ENCODE data around the gene ZNF12.
"Not testable (repeated sequence)": the region's sequence is repeated elsewhere in the genome, so short reads cannot be mapped to it uniquely, and the experiment has no call there.

Gene ZNF12

GRCh38 chr7:6706666-6707407, at the start of gene ZNF12:
TSS of gene ZNF12 (minus strand) at chr7:6706947. CDS start at chr7:6705173, 1,774 bp downstream.
- DNase-seq = peak; percentile 89

DNA sequence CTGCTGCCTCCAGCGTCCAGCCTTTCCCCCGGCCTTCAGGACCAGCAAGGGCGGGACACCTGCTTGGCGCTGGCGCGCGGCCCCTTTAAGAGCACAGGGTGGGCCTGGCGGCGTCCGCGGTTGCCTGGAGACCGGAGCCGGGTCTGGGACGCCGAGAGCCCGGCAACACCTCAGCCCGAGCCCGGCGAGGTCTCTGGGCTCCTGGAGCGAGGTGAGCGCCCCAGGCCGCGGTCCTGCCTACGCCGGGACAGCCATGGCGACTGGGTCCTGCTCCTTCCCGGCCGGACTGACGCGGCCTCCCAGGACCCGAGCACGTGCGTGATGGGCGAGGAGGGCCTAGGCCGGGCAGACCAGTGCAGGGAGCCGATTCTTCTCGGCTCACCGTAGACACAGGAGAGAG, 47.2 kb upstream of the ZNF12 start, which contains the start of gene RSPH10B2:
TSS of gene RSPH10B2 (plus strand) at position 140 of the 400 bp plus-strand sequence. CDS start 3,575 bp downstream, outside the sequence.
- not testable (repeated sequence) for DNase-seq

- not testable (repeated sequence) for DNase-seq
Observed at GRCh38 chr7:6750173-6750572, 43.4 kb upstream of the ZNF12 start.

- not testable (repeated sequence) for DNase-seq
Observed at GRCh38 chr7:6749335-6749734, 42.6 kb upstream of the ZNF12 start.

GRCh38 chr7:6744410-6745100, 37.8 kb upstream of the ZNF12 start:
- not testable (repeated sequence) for DNase-seq

- not testable (repeated sequence) for DNase-seq
Observed at GRCh38 chr7:6738415-6738814, 31.7 kb upstream of the ZNF12 start.

DNA sequence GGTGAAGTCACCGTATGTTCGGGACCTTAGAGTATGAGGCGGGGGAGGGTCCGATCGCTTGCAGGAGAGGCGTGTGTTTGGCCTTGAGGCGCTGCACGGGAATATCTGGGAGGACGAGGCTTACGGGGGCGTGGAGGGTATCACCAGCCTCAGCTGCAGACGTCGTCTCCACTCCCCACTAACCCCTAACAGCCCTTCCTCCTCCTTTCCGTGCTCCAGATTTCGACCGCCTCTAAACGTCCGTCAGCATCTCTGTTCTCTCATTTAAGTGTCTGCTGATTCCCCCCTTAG, 23.5 kb upstream of the ZNF12 start:
- DNase-seq = no peak

DNA sequence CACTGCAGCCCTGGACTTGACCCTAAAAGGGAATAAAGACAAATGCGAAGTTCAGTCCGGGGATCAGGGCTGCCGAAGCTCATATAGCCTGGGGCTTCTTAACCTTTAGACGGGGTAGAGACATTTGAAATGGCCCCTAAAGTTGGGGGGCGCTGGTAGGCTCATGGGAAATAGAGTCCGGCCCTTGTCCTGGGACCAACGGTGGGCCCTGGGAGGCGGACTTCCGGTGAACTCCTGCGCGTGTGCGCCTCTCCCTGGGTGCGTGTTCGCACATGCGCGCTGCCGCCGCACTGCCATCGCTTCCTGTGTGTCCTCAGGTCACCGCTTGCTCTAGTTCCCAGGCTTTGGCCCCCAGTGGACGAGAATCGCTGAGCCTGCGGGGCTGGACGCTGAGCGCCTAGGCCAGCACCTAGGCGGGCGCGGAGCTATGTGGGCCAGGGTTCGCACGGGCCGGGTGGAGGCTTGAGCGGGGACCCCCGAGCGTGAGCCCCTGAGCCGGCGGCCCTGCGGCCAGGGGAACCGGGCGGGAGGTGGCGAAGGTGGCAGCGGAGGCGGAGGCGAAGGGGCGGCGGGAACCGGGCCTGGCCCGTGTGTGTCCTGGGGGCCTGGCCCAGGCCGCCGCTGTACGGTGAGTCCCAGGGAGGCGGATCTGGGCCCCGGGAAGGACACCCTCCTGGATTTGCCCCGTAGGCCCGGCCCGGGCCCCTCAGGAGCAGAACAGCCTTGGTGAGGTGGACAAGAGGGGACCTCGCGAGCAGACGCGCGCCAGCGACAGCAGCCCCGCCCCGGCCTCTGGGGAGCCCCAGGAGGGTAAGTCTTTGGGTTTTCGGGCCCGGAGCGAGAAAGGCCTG, 23.0 kb upstream of the ZNF12 start:
- peak; percentile 71 for DNase-seq

- not testable (repeated sequence) for DNase-seq
Observed at GRCh38 chr7:6728893-6729491, 22.2 kb upstream of the ZNF12 start.

DNA sequence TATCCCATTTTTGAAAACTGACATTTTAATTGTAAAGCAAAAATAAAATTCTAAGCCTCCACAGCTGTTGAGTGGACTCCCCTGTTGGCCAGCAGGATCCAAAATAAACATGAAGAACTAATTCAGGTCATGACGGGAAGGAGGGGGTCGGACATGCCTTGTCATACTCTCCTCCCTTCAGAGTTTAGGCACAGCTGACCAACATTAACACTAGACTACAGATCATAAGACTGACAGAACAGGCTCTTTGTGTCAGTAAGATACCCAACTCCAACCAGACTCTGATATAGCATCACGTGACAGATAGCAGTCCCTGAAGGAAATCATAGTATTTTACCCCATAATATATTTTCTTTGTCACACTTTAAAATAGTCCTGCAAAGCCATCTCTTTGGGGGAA, 20.9 kb upstream of the ZNF12 start:
- no peak for DNase-seq

- DNase-seq = not testable (repeated sequence)
Observed at GRCh38 chr7:6726341-6726740, 19.6 kb upstream of the ZNF12 start.

GRCh38 chr7:6725003-6725402, 18.3 kb upstream of the ZNF12 start:
- no peak for DNase-seq

- not testable (repeated sequence) for DNase-seq
Observed at GRCh38 chr7:6724351-6724750, 17.6 kb upstream of the ZNF12 start.

- DNase-seq = no peak
Observed at GRCh38 chr7:6718124-6718523, 11.4 kb upstream of the ZNF12 start.

- not testable (repeated sequence) for DNase-seq
Observed at GRCh38 chr7:6715898-6716297, 9.2 kb upstream of the ZNF12 start.

DNA sequence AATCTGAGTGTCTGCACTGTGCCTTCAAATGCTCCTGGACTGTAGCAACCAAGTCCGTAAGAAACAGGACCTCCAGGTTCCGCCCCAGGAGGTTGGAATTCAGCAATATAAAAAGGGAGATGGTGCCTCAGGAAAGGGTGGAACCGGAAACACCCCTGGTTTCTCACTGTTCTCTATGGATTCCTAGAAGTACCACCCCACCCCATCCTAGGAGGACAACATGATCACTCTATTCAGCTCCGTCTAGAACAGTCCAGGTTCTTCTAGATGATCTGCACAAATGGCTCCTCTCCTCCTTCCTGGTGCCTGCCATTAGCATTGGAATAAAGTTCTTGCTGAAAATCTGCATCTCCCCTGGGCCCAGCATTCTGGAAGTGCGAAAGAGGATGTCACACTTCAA, 7.6 kb upstream of the ZNF12 start:
- no peak for DNase-seq

DNA sequence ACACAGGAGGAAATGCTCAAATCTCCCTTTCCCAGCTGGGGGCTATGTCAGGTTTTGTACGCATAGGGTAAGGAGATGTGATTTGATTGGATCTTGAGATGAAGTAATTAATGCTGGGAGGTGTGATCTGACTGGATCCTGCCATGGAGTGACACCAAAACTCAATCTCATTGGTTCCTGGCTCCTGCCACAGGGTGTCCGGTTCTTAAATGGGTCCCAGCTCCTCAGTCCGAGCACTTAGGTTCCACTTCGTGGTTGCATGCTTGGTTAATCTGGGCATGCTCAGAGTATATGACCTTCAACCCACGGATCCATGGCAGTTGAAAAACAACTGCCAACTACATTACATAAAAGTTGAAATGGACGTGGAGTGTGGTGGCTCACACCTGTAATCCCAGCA, 3.1 kb upstream of the ZNF12 start:
- no peak for DNase-seq

DNA sequence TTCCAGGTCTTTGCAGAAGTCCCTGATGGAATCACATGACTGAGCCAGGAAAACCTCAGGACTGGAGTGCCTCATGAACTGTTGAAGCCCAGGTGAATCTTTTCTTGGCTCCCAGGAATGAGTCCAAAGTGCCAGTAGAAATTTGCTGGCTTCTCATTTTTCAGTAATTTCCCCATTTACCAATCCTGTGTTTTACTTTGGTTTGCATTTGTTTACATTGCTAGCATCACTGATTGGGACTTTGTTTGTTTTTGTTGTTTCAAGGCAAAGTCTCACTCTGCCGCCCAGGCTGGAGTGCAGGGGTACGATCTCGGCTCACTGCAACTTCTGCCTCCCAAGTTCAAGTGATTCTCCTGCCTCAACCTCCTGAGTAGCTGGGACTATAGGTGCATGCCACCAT, 1.6 kb upstream of the ZNF12 start:
- DNase-seq = no peak

DNA sequence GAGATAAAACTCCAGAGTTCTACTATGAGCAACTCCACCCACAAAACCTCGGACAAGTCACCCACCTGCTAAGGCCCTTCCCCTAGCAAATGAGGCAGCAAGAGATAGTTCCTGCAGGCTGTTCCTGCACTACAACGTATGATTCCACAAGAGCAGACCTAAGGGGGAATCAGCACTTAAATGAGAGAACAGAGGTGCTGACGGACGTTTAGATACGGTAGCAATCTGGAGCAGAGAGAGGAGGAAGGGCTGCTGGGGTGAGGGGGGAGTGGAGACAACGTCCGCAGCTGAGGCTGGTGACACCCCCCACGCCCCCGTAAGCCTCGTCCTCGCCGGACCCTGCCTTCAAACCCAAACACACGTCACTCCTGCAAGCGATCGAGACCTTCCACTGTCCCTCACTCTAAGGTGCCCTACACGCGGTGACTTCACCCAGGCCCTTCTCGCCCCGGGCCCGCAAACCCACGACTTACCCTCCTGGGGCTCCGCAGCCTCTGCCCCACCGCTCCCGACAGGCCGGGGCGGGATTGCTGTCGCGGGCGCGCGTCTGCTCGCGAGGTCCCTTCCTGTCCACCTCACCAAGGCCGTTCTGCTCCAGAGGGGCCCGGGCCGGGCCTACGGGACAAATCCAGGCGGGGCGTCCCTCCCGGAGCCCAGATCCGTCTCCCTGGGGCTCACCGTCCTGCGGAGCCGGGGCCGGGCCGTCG, 635 bp downstream of the ZNF12 start:
- no peak for DNase-seq

- DNase-seq = no peak
Observed at GRCh38 chr7:6701860-6702259, 4.9 kb downstream of the ZNF12 start.

DNA sequence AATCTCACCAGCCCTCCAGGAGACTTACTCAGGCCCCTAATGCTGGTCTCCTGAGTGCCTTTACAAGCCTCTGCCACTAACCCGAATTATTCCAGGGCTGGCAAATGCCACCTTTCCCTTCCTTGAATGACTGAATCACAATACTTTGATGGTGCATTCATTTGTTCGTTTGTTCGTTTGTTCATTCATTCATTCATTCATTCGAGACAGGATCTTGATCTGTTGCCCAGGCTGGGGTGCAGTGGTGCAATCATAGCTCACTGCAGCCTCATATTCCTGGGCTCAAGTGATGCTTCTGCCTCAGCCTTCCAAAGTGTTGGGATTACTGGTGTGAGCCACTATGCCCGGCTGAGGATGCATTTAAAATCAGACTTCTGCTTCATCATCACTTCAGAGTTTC, 6.0 kb downstream of the ZNF12 start:
- no peak for DNase-seq

DNA sequence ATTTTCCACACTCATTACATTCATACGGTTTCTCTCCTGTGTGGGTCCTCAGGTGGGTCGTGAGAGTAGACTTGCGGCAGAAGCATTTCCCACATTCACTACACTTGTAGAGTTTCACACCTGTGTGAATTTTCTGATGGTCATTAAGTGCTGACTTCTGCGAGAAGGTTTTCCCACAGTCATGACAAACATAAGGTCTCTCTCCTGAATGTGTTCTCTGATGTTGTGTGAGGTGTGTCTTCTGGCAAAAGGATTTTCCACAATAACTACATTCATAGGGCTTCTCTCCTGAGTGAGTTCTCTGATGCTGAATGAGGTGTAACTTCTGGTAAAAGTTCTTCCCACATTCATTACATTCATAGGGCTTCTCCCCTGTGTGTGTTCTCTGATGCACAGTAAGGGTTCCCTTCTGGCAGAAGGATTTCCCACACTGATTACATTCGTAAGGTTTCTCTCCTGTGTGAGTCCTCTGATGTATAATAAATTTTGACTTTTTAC, 15.1 kb downstream of the ZNF12 start:
- no peak for DNase-seq
